Left colon (tissue), 2 donors: ENCODE data around the gene CABLES1. TPM values are rescaled to one million over a fixed set of nuclear protein-coding genes. Genes with fewer than 3 reads are reported as not detected.

ENCODE experiments used
- ATAC-seq: fragments of 200-7000 bp; cut with Tn5 transposase; one replicate; pipeline ENCODE4 v1.9.1; 2020; ENCODE audit warnings: mild to moderate bottlenecking, moderate library complexity
- DNase-seq, 2 donors: peaks; one replicate each; pipeline ENCODE4 v3.0.0-alpha.2; 2020
- intact Hi-C, 2 donors: fragments of 100-400 bp; cut with DNase I in 1 of 2; cut with micrococcal nuclease in 1 of 2; formaldehyde crosslinking; loops; one replicate each; pipeline versions ENCODE4 v1.11.2 to v1.14.0; 2022; cut with DNase I, micrococcal nuclease
- total RNA-seq, 2 donors: library from RNA; stranded (reverse); fragmentation: NEBNext Ultra II Directional; extraction: Animal tissue kit (Norgen Biotek cat#: 25700); gene quantifications; one replicate each; pipeline ENCODE4 v1.2.1, GENCODE V29; 2021
- donor health status: DM: no; HTN: no; CAD: no.
- donor health status: DM: yes; HTN: yes; CAD: no.

Gene CABLES1
- total RNA-seq, 2 donors from 2014 or later, result 9.4 to 11.0 TPM

- DNase-seq (no peak), ATAC-seq (no peak)
- intact Hi-C loops, result no loop called here
Observed at GRCh38 chr18:23201741-23202140, 66.5 kb downstream of the CABLES1 start.

- intact Hi-C loops, result no loop called here
Observed at GRCh38 chr18:23203891-23204432, 68.7 kb downstream of the CABLES1 start.

GRCh38 chr18:23204589-23205235, 69.4 kb downstream of the CABLES1 start:
- intact Hi-C loops, result no loop called here
- ATAC-seq, result no peak

More at GRCh38 chr18:23203891-23204432, 68.7 kb downstream of the CABLES1 start:
- DNase-seq, result no peak
- no peak for ATAC-seq

GRCh38 chr18:23205980-23206379, 70.7 kb downstream of the CABLES1 start:
- ATAC-seq, result no peak
- intact Hi-C loops, result no loop called here

More at GRCh38 chr18:23204589-23205235, 69.4 kb downstream of the CABLES1 start:
- DNase-seq, result no peak

GRCh38 chr18:23207191-23207955, 72.1 kb downstream of the CABLES1 start:
- intact Hi-C loops, result no loop called here
- ATAC-seq, result peak; percentile 19
- no peak for DNase-seq

More at GRCh38 chr18:23205980-23206379, 70.7 kb downstream of the CABLES1 start:
- no peak for DNase-seq

GRCh38 chr18:23207994-23208393, 72.7 kb downstream of the CABLES1 start:
- ATAC-seq (no peak), DNase-seq (no peak)
- intact Hi-C loops, result no loop called here

- no peak for ATAC-seq
- no peak for DNase-seq
- intact Hi-C loops, result no loop called here
Observed at GRCh38 chr18:23208600-23208999, 73.3 kb downstream of the CABLES1 start.

GRCh38 chr18:23209031-23209430, 73.7 kb downstream of the CABLES1 start:
- no peak for DNase-seq
- no peak for ATAC-seq
- intact Hi-C loops, result no loop called here

- ATAC-seq, result no peak
- no peak for DNase-seq
- intact Hi-C loops, result no loop called here
Observed at GRCh38 chr18:23209796-23210195, 74.5 kb downstream of the CABLES1 start.

- no peak for ATAC-seq
- intact Hi-C loops, result no loop called here
Observed at GRCh38 chr18:23210526-23210925, 75.2 kb downstream of the CABLES1 start.

GRCh38 chr18:23211146-23211545, 75.9 kb downstream of the CABLES1 start:
- intact Hi-C loops, result no loop called here
- no peak for DNase-seq
- ATAC-seq, result no peak

More at GRCh38 chr18:23210526-23210925, 75.2 kb downstream of the CABLES1 start:
- no peak for DNase-seq

GRCh38 chr18:23212161-23212560, 76.9 kb downstream of the CABLES1 start:
- DNase-seq, result no peak
- no peak for ATAC-seq

GRCh38 chr18:23213200-23213599, 77.9 kb downstream of the CABLES1 start:
- intact Hi-C loops, result no loop called here
- no peak for DNase-seq
- ATAC-seq, result no peak

More at GRCh38 chr18:23212161-23212560, 76.9 kb downstream of the CABLES1 start:
- intact Hi-C loops, result no loop called here

GRCh38 chr18:23217781-23218180, 82.5 kb downstream of the CABLES1 start:
- ATAC-seq (no peak), DNase-seq (no peak)
- intact Hi-C loops, result no loop called here

- ATAC-seq (no peak), DNase-seq (no peak)
- intact Hi-C loops, result no loop called here
Observed at GRCh38 chr18:23220355-23220754, 85.1 kb downstream of the CABLES1 start.

- no peak for ATAC-seq
- no peak for DNase-seq
- intact Hi-C loops, result no loop called here
Observed at GRCh38 chr18:23223641-23224040, 88.4 kb downstream of the CABLES1 start.

GRCh38 chr18:23225503-23225902, 90.2 kb downstream of the CABLES1 start:
- intact Hi-C loops, result no loop called here
- ATAC-seq, result no peak
- DNase-seq, result no peak

GRCh38 chr18:23226391-23226790, 91.1 kb downstream of the CABLES1 start:
- DNase-seq, result no peak
- ATAC-seq, result no peak
- intact Hi-C loops, result no loop called here

GRCh38 chr18:23226930-23227725, 91.8 kb downstream of the CABLES1 start:
- ATAC-seq, result no peak
- DNase-seq, result no peak
- intact Hi-C loops, result no loop called here
